Transverse colon (tissue), 3 donors: ENCODE results near the gene C1QL1.

Experiments
- POLR2A ChIP-seq: fragments of 450-650 bp; IDR thresholded peaks from one replicate; pipeline ENCODE4 v1.6.1; 2016; ENCODE audit warnings: antibody characterized with exemption, mild to moderate bottlenecking, moderate library complexity
- TF ChIP-seq, protein P1 (sequence below), 5 experiments: fragments of 200-600 bp in 3 of 5; fragments of 450-650 bp in 2 of 5; sonication (generic) in 3 of 5; IDR thresholded peaks; 1 replicate in 2 of 5; 2 replicates in 3 of 5; pipeline ENCODE4 v1.5.1; 2016 to 2017; ENCODE audit warnings: antibody characterized with exemption in 5 of 5, inconsistent platforms in 3 of 5, mild to moderate bottlenecking in 2 of 5, moderate library complexity in 1 of 5

DNA sequence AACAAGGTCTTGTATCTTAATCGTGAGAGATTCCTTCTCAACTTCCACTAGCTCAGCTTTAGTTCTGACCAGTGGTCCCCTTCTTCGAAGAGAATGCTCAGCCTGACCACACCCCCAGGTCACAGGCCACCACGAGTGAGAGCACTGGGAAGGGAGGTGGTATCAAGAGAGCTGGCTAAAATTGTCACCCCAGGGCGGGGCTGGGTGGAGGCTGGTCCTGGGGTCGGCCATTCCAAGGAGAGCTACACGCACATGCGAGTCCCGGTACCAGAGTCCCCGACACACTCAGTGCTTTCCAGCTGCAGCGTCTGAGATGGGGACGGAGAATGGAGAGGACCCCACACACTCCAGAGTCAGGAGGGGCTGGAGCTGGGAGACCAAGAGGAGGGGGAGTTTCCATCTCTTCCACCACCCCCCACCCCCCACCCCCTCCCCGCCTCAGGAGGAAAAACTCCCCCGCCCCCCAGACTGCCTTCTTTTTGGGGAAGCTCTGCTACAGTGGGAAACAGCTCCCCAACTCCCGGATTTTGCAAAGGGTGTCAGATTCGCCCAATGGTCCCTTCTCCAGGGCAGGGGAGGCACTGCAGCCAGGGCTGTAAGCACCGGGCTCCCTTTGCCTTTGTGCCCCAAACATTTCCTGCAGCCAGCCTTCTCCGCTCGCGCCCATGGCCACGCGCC, 1.6 kb downstream of the C1QL1 start:
- TF ChIP-seq, protein P1, sequence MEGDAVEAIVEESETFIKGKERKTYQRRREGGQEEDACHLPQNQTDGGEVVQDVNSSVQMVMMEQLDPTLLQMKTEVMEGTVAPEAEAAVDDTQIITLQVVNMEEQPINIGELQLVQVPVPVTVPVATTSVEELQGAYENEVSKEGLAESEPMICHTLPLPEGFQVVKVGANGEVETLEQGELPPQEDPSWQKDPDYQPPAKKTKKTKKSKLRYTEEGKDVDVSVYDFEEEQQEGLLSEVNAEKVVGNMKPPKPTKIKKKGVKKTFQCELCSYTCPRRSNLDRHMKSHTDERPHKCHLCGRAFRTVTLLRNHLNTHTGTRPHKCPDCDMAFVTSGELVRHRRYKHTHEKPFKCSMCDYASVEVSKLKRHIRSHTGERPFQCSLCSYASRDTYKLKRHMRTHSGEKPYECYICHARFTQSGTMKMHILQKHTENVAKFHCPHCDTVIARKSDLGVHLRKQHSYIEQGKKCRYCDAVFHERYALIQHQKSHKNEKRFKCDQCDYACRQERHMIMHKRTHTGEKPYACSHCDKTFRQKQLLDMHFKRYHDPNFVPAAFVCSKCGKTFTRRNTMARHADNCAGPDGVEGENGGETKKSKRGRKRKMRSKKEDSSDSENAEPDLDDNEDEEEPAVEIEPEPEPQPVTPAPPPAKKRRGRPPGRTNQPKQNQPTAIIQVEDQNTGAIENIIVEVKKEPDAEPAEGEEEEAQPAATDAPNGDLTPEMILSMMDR (IDR thresholded peaks at IDR 0.05) = no peak
- no peak for TF ChIP-seq POLR2A
